HEK293T (cell line): ENCODE data around the gene MPP7.

Source experiments
- ARNT ChIP-seq: fragments of 450-650 bp; IDR thresholded peaks from 2 replicates; pipeline ENCODE4 v1.6.1; 2017; ENCODE audit warnings: mild to moderate bottlenecking
- BHLHE40 ChIP-seq: fragments of 450-650 bp; IDR thresholded peaks from 2 replicates; pipeline ENCODE4 v1.6.1; 2016; ENCODE audit warnings: mild to moderate bottlenecking, moderate library complexity, borderline replicate concordance
- ELF4 ChIP-seq: fragments of 450-650 bp; IDR thresholded peaks from 2 replicates; pipeline ENCODE4 v1.6.1; 2017; ENCODE audit warnings: antibody characterized with exemption
- FOXA1 ChIP-seq: fragments of 450-650 bp; IDR thresholded peaks from 2 replicates; pipeline ENCODE4 v1.6.1; 2016; ENCODE audit warnings: mild to moderate bottlenecking
- FOXK2 ChIP-seq: fragments of 450-650 bp; IDR thresholded peaks from 2 replicates; pipeline ENCODE4 v1.6.1; 2016; ENCODE audit warnings: mild to moderate bottlenecking
- FOXM1 ChIP-seq: fragments of 450-650 bp; IDR thresholded peaks from 2 replicates; pipeline ENCODE4 v1.6.1; 2017; ENCODE audit warnings: mild to moderate bottlenecking, borderline replicate concordance
- SP1 ChIP-seq: fragments of 450-650 bp; IDR thresholded peaks from 2 replicates; pipeline ENCODE4 v1.6.1; 2017
- SUZ12 ChIP-seq: fragments of 450-650 bp; IDR thresholded peaks from 2 replicates; pipeline ENCODE4 v1.6.1; 2016; ENCODE audit warnings: mild to moderate bottlenecking
- TARDBP ChIP-seq: fragments of 450-650 bp; IDR thresholded peaks from 2 replicates; pipeline ENCODE4 v1.6.1; 2016
- ZNF384 ChIP-seq: fragments of 450-650 bp; IDR thresholded peaks from 2 replicates; pipeline ENCODE4 v1.6.1; 2016

- TF ChIP-seq FOXM1 (no peak), BHLHE40 (no peak), SUZ12 (no peak), FOXK2 (no peak), FOXA1 (no peak), SP1 (no peak), ARNT (no peak), TARDBP (no peak), ELF4 (no peak), ZNF384 (no peak)
Observed at GRCh38 chr10:28283251-28283650, 19.6 kb downstream of the MPP7 start.
